Measurements from ENCODE around the gene RSU1. TPM values are rescaled to one million over a fixed set of nuclear protein-coding genes. Genes with fewer than 3 reads are reported as not detected.

The RSU1 gene
- total and polyA plus RNA-seq, 10 of the 15 experiments (the other 5 are each of a cell fraction or from before 2014, with no cell fraction given), result 49.2 to 139 (median 81.3) TPM

- POLR2A ChIA-PET, result no interaction called here
- SMC1A ChIA-PET (ENCODE audit: uncharacterized antibody, unreplicated experiment), result interaction anchor here (1.4 kb wide), 1 partner anchor 9 kb away, joined by 4 read pairs; no protein-coding TSS in a partner anchor
- no peak for FAIRE-seq
Observed at GRCh38 chr10:16770141-16770540, 47.1 kb downstream of the RSU1 start.

More at GRCh38 chr10:16770141-16770540, 47.1 kb downstream of the RSU1 start:
- Histone ChIP-seq H3K27me3 (replicated peaks in 1 of 2; ENCODE audit: control insufficient read depth in 2 of 2, insufficient read depth in 2 of 2, low read length in 1 of 2) (no peaks in the 10 kb centered on the region), H3K4me1 (ENCODE audit: control insufficient read depth, insufficient read depth, low read length) (peaks cover 10% of the 10 kb centered on the region), H4K20me1 (ENCODE audit: control insufficient read depth, insufficient read depth) (no peaks in the 10 kb centered on the region), H3K4me3 (no peak overlapping the region), H3K4me2 (ENCODE audit: control insufficient read depth, insufficient read depth) (no peak overlapping the region), H3K27ac (ENCODE audit: control insufficient read depth, insufficient read depth) (no peak overlapping the region), H3K79me2 (ENCODE audit: control insufficient read depth, insufficient read depth, low read length) (no peaks in the 10 kb centered on the region), H3K36me3 (ENCODE audit: control insufficient read depth in 2 of 2, insufficient read depth in 2 of 2, low read length in 1 of 2) (no peaks in the 10 kb centered on the region; a peak in 1 of 4 replicates), H3K9ac (ENCODE audit: control insufficient read depth, insufficient read depth, low read length) (no peak overlapping the region), H2AFZ (ENCODE audit: control insufficient read depth, low read depth, low read length) (no peak overlapping the region), H3K9me3 (replicated peaks; ENCODE audit: control insufficient read depth, insufficient read depth, low read length) (no peaks in the 10 kb centered on the region)
- WGBS (ENCODE audit: insufficient coverage, insufficient replicate concordance, low lambda C conversion rate, missing lambda C conversion rate), result 98% methylated on average over 8 of the region's 8 CpGs
- no TSS peak for BruUV-seq (replicated peaks)
- CTCF ChIA-PET, result no interaction called here
- no peak for DNase-seq (ENCODE audit: low read depth, low spot score)
- RAD21 ChIA-PET (ENCODE audit: unreplicated experiment), result interaction anchor here (0.7 to 1.4 kb wide), 2 partner anchors 11 kb away, joined by 4 to 5 read pairs; no protein-coding TSS in a partner anchor
- no peak for TF ChIP-seq SKIL (IDR thresholded peaks at IDR 0.05; ENCODE audit: low read depth, poor library complexity, severe bottlenecking)
- TF ChIP-seq ZBTB33 (IDR thresholded peaks at IDR 0.05), result no peak
- TF ChIP-seq RUNX3 (IDR thresholded peaks at IDR 0.05; ENCODE audit: low read length), result no peak
- no peak for TF ChIP-seq CBX3 (IDR thresholded peaks at IDR 0.05; ENCODE audit: borderline replicate concordance, low read depth)
- in situ Hi-C loops (cut with MboI), result no loop called here
- no peak for ATAC-seq
- intact Hi-C loops (cut with micrococcal nuclease; ENCODE audit: unreplicated experiment), result loop anchor here (10.0 kb wide), 3 partner anchors 255 to 455 kb away; partner anchors contain the start of gene PTER
